Osteocyte (in vitro differentiated cells): ENCODE data around the gene ZNF784. TPM values are rescaled to one million over a fixed set of nuclear protein-coding genes. Genes with fewer than 3 reads are reported as not detected.
A peak's percentile ranks its signal among the peaks of the same experiment; 100 is the strongest.

ENCODE experiments used
- DNase-seq: peaks from one replicate; pipeline ENCODE4 v3.0.0; 2021; ENCODE audit warnings: mixed read lengths; ENCODE audit not compliant: unreplicated experiment; ENCODE audit errors: extremely low spot score
- H3K27ac Mint-ChIP-seq: one replicate; pipeline ENCODE4 v1.8.0; 2021; ENCODE audit warnings: mild to moderate bottlenecking, mixed read lengths; ENCODE audit not compliant: unreplicated experiment
- H3K27me3 Mint-ChIP-seq: one replicate; pipeline ENCODE4 v1.8.0; 2021; ENCODE audit warnings: mixed read lengths; ENCODE audit not compliant: unreplicated experiment
- H3K36me3 Mint-ChIP-seq: one replicate; pipeline ENCODE4 v1.8.0; 2021; ENCODE audit warnings: mixed read lengths; ENCODE audit not compliant: unreplicated experiment
- H3K4me1 Mint-ChIP-seq: one replicate; pipeline ENCODE4 v1.8.0; 2021; ENCODE audit warnings: mixed read lengths; ENCODE audit not compliant: unreplicated experiment
- H3K4me3 Mint-ChIP-seq: one replicate; pipeline ENCODE4 v1.8.0; 2021; ENCODE audit warnings: mild to moderate bottlenecking, moderate library complexity, mixed read lengths; ENCODE audit not compliant: unreplicated experiment
- H3K9me3 Mint-ChIP-seq: one replicate; pipeline ENCODE4 v1.8.0; 2021; ENCODE audit warnings: mixed read lengths; ENCODE audit not compliant: unreplicated experiment
- total RNA-seq: library from RNA; stranded (reverse); gene quantifications from 2 replicates; pipeline ENCODE4 v1.2.1, GENCODE V29; 2021
- TF ChIP-seq, protein P1 (sequence below): fragments of 200-600 bp; sonication (generic); IDR thresholded peaks from 2 replicates; pipeline ENCODE4 v1.5.0; 2021; ENCODE audit warnings: antibody characterized with exemption, mild to moderate bottlenecking, moderate library complexity

The ZNF784 gene
- total RNA-seq, 1 donor from 2014 or later = 9.6 TPM

DNA sequence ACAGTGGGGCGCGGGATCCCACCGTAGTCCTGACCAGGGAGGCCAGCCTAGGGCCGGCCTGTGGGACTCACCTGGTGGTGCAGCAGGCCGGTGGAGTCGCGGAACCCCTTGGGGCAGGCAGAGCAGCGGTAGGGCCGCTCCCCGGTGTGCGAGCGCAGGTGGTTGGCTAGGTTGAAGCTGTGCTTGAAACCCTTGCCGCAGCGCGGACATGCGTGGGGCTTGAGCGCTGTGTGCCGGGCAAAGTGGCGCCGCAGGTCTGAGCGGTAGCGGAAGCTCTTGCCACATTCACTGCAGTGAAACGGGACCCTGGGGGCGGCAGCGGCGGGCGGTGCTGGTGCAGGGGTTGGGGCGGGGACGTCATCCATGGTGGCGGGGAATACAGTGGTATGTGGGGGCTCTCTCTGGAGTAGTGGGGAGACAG, 26.9 kb downstream of the ZNF784 start:
- Mint-ChIP-seq H3K36me3 (peaks cover 31% of the 10 kb centered on the region), H3K27me3 (no peaks in the 10 kb centered on the region), H3K27ac (no peak overlapping the region), H3K4me1 (peaks cover 14% of the 10 kb centered on the region), H3K4me3 (no peak overlapping the region), H3K9me3 (no peaks in the 10 kb centered on the region)
- TF ChIP-seq, protein P1, sequence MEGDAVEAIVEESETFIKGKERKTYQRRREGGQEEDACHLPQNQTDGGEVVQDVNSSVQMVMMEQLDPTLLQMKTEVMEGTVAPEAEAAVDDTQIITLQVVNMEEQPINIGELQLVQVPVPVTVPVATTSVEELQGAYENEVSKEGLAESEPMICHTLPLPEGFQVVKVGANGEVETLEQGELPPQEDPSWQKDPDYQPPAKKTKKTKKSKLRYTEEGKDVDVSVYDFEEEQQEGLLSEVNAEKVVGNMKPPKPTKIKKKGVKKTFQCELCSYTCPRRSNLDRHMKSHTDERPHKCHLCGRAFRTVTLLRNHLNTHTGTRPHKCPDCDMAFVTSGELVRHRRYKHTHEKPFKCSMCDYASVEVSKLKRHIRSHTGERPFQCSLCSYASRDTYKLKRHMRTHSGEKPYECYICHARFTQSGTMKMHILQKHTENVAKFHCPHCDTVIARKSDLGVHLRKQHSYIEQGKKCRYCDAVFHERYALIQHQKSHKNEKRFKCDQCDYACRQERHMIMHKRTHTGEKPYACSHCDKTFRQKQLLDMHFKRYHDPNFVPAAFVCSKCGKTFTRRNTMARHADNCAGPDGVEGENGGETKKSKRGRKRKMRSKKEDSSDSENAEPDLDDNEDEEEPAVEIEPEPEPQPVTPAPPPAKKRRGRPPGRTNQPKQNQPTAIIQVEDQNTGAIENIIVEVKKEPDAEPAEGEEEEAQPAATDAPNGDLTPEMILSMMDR = no peak
- DNase-seq = no peak

DNA sequence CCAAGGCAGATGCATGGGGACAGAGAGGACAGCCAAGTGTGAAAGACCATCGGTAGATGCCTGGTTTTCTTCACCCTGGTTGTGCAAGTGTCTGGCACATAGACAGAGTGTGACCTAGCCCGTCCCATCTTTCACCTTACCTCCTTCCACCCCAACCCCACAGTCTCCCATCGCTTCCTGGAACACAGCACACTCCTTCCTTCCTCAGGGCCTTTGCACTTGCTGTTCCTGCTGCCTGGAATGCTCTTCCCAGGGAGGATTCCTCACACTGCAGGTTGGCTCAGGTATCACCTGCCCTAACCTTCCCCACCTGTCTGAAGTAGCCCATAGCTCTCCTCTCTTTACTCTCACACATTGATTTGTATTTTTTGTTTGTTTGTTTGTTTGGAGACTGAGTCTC, 28.1 kb downstream of the ZNF784 start:
- no peak overlapping the region for H3K27ac Mint-ChIP-seq
- H3K4me3 Mint-ChIP-seq = no peak overlapping the region
- no peaks in the 10 kb centered on the region for H3K9me3 Mint-ChIP-seq
- TF ChIP-seq, protein P1 = no peak
- H3K4me1 Mint-ChIP-seq = peaks cover 11% of the 10 kb centered on the region
- DNase-seq = no peak
- H3K27me3 Mint-ChIP-seq = no peaks in the 10 kb centered on the region
- peaks cover 35% of the 10 kb centered on the region for H3K36me3 Mint-ChIP-seq

DNA sequence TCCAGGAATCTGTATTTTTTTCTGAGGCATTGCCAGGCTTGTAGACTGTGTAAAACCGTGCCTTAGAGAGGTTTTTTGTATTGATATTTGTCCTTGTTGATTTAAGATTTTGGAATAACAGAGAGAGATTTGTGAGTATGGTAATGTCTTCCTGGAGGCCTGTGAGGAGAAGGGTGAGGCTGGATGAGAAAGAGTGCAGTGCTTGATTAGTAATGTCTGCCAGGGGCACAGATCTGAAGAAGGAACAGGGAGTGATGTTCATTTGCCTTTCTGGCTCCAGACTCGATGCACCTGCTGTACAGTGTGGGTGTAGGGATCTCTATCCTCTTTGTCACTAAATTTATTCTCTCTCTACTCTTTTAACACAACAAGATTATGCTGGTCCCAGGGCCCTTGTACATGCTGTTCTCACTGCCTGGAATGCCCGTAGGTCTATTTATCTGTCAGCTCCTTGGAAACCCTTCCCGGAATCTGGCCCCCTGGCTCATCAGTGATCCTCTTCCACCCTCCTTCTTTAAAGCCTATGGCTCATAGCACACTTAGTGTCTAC, 29.3 kb downstream of the ZNF784 start:
- H3K27ac Mint-ChIP-seq = peak overlapping the region; percentile 3
- peaks cover 36% of the 10 kb centered on the region for H3K36me3 Mint-ChIP-seq
- TF ChIP-seq, protein P1 = no peak
- no peaks in the 10 kb centered on the region for H3K9me3 Mint-ChIP-seq
- H3K4me1 Mint-ChIP-seq = peaks cover 5% of the 10 kb centered on the region
- no peaks in the 10 kb centered on the region for H3K27me3 Mint-ChIP-seq
- no peak overlapping the region for H3K4me3 Mint-ChIP-seq
- no peak for DNase-seq

DNA sequence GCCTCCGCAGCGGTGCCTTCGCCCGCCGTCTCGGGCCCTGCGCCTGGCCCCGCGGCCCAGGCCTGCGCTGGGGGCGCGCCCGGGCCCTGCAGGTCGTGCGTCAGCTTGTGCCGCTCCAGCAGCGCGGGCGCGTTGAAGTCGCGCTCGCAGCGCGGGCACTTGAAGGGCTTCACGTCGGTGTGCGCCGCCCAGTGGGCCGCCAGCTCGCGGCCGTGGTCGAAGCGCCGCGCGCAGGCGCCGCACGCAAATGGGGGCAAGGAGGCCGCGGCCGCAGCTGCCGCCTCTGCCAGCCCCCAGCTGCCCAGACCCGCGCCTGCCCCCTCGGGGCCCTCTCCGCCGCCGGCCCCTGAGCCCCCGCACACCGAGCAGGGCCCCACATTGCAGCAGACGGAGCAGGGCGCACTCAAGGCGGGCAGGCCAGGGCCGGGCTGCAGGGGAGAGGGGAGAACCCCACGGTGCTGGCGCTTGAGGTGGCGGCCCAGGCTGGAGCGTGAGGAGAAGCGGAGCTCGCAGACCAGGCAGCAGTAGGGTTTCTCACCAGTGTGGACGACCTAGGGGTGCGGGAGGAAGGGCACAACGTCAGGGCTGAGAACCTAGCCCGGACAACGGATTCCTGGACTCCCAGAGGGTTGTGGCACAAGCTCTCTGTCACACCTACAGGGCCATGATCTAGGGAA, 31.1 kb downstream of the ZNF784 start:
- H3K4me3 Mint-ChIP-seq = no peak overlapping the region
- no peak for DNase-seq
- H3K27me3 Mint-ChIP-seq = no peaks in the 10 kb centered on the region
- peaks cover 32% of the 10 kb centered on the region for H3K36me3 Mint-ChIP-seq
- H3K9me3 Mint-ChIP-seq = no peaks in the 10 kb centered on the region
- no peaks in the 10 kb centered on the region for H3K4me1 Mint-ChIP-seq
- TF ChIP-seq, protein P1 = no peak
- H3K27ac Mint-ChIP-seq = no peak overlapping the region

DNA sequence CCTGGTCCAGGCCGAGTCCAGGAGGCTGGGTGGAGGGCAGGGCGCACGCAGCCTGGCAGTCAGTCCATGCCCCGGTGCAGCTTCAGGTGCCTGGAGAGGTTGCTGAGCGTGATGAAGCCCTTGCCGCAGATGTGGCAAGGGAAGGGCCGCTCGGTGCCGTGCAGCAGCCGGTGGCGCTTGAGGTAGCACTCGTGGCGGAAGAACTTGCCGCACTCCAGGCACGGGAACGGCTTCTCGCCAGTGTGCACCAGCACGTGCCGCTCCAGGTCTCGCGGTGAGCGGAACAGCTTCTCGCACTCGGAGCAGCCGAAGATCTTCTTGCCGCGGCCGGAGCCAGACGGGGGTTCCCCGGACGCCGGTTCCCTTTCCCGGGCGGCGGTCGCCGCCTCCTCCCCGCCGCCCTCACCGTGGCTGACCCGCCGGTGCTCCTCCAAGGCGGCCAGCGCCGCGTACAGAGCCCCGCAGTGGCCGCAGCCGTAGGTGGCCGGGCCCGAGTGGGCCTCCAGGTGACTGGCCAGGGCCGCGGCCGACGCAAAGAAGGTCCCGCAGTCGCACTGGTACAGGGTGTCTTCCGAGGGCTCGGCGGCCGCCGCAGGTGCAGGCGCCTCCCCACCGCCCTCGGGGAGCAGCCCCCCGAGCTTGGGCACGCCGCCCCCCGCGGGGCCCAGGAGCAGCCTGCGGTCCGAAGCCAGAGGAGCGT, 31.8 kb downstream of the ZNF784 start:
- peaks cover 32% of the 10 kb centered on the region for H3K36me3 Mint-ChIP-seq
- no peak overlapping the region for H3K27ac Mint-ChIP-seq
- TF ChIP-seq, protein P1 = no peak
- no peaks in the 10 kb centered on the region for H3K9me3 Mint-ChIP-seq
- no peaks in the 10 kb centered on the region for H3K27me3 Mint-ChIP-seq
- no peaks in the 10 kb centered on the region for H3K4me1 Mint-ChIP-seq
- no peak overlapping the region for H3K4me3 Mint-ChIP-seq
- no peak for DNase-seq
